SHP77 treated with DMSO at 0.1 percent for 48 hours (cell line): ENCODE results near the gene ZNF28.
"Not testable (repeated sequence)": the region's sequence is repeated elsewhere in the genome, so short reads cannot be mapped to it uniquely, and the experiment has no call there.

Experiments used
- DNase-seq: peaks from one replicate; lab custom pipeline; 2025; lab: John Stamatoyannopoulos, UW

The ZNF28 gene

DNA sequence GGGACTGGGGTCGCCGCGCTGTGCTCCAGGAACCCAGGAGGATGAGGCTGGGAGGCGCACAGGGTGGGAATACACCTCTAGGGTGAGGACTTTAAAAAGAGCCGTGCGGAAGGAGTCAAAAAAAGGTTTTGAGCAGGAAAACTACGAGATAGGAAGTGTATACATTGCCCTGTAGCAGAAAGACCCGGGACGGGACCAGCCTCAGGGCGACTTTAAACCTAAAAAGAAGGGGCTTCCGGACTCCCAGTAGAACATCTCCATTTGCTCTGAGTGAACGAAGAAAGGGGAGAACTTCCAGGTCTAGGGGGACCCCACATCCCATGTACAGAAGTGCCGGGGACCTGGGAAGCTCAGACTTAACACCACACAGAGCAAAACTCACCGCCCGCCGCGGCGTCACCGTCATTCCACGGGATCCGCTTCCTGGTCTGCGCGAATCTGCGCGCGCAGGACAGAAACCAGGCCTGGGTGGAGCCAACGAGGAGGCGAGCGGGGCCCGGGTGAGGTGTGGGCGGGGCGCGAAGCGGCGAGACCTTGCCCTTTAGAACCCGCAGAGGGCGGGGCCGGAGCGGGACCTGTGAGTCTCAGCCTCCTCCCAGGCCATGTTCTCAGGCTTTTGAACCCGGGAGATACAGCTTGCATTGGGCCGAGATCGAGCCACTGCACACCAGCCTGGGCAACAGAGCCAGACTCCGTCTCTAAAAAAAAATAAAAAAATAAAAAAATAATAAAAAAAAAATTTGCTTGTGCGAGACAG, at the start of gene ZNF28:
ZNF28 (minus strand) TSS at position 430 of the 757 bp plus-strand sequence. CDS start 3,675 bp downstream, outside the sequence.
- DNase-seq, result not testable (repeated sequence)

DNA sequence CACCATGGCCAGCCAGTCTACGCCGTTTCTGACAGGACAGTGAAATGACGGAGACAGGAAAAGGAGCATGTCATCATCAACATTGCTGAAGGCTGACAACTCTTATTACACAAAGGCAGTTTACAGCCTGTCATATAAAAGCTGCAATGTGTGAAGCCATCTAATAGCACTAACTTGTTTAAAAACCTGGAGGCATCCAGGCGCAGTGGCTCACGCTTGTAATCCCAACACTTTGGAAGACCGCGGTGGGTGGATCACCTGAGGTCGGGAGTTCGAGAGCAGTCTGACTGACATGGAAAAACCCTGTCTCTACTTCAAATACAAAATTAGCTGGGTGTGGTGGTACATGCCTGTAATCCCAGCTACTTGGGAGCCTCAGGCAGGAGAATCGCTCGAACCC, 46.6 kb upstream of the ZNF28 start:
- not testable (repeated sequence) for DNase-seq

DNA sequence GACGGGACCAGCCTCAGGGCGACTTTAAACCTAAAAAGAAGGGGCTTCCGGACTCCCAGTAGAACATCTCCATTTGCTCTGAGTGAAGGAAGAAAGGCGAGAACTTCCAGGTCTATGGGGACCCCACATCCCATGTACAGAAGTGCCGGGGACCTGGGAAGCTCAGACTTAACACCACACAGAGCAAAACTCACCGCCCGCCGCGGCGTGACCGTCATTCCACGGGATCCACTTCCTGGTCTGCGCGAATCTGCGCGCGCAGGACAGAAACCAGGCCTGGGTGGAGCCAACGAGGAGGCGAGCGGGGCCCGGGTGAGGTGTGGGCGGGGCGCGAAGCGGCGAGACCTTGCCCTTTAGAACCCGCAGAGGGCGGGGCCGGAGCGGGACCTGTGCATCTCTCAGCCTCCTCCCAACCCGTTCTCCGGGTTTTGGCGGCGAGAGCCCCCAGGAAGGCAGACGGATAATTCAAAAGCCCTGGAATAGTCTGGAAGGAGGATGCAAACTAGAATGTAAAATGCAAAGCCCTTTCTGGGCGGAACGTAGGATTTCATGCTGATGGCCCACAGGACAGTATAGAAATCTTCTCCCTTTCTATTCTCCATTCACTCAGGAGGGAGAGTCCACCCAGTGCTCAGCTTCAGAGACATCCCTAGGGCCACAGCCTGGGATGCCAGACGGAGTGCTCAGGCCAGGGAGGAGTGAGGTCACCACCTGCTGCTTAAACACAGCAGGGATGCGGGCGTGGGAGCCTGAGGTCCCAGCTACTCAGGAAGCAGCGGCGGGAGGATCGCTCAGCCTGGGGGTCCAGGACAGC, 36.2 kb upstream of the ZNF28 start, which contains the start of gene ZNF468:
ZNF468 (minus strand) TSS at position 242 of the 814 bp plus-strand sequence. CDS start 3,347 bp downstream, outside the sequence.
- not testable (repeated sequence) for DNase-seq

DNA sequence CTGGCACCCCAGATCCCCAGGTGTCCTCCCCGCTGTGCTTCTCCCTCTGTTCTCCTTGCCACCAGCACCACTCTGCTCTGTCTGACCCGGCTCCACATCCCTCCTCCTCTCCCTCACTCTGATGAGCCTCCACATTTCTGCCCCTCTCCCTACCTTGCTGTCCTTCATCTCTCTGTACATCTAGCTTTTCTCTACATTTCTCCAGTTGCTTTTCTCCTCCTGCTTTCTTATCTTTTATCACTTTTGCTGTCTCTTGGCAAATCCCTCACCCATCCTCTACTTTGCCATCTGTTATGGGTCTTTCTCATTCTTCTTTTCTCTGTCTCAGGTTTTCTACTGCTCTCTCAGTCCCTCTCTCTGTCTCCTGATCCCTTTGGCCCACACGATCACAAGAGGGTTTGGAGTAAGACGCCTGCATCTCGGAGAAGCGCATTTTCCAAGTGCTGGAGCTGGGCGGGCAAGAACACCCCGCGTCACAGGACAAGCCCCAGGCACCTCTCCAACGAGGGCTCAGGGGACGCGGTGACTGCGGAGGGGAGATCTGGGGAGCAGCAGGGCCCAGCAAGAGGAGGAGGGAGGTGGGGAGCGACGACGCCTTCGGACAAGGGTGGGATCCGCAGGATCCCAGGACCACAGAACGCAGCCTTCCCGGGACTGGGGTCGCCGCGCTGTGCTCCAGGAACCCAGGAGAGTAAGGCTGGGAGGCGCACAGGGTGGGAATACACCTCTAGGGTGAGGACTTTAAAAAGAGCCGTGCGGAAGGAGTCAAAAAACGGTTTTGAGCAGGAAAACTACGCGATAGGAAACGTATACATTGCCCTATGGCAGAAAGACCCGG, 35.3 kb upstream of the ZNF28 start:
- DNase-seq, result not testable (repeated sequence)

DNA sequence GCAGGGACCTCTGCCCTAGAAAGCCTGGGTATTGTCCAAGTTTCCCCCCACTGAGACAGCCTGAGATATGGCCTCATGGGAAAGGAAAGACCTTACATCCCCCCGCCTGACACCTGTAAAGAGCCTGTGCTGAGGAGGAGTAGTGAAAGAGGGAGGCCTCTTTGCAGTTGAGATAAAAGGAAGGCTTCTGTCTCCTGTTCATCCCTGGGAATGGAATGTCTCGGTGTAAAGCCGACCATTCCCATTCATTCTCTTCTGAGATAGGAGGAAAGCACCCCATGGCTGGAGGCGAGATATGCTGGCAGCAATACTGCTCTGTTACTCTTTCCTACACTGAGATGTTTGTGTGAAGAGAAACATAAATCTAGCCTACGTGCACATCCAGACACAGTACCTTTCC, 25.9 kb upstream of the ZNF28 start:
- not testable (repeated sequence) for DNase-seq

DNA sequence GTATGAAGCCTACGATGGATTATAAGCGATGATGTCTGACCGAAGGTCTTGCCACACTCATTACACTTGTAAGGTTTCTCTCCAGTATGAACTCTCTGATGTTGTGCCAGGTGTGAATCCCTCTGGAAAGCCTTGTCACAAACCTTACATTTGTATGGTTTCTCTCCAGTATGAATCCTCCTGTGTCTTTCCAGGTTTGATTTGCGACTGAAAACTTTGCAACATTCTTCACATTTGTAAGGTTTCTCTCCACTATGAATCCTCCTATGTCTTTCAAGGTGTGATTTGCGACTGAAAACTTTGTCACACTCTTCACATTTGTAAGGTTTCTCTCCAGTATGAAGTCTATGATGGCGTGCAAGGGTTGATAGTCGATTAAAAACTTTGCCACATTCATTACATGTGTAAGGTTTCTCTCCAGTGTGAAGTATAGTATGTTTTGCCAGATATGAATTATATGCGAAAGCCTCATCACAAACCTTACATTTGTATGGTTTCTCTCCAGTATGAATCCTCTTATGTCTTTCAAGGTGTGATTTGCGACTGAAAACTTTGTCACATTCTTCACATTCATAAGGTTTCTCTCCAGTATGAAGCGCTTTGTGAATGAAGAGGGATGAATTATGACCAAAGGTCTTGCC, 19.5 kb upstream of the ZNF28 start:
- DNase-seq, result not testable (repeated sequence)

DNA sequence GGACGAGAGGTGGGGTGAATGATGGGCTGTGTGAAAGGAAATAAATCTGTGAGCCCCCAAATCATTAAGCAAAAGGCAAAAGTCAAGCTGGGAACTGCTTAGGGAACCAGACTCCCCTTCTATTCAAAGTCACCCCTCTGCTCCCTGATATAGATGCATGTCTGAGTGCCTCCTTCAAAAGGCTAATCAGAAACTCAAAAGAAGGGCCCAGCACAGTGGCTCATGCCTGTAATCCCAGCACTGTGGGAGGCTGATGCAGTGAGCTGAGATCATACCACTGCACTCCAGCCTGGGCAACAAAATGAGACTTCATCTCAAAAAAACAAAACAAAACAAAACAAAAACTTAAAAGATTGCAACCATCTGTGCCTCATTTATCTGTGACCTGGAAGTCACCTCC, 12.9 kb upstream of the ZNF28 start:
- DNase-seq, result not testable (repeated sequence)

DNA sequence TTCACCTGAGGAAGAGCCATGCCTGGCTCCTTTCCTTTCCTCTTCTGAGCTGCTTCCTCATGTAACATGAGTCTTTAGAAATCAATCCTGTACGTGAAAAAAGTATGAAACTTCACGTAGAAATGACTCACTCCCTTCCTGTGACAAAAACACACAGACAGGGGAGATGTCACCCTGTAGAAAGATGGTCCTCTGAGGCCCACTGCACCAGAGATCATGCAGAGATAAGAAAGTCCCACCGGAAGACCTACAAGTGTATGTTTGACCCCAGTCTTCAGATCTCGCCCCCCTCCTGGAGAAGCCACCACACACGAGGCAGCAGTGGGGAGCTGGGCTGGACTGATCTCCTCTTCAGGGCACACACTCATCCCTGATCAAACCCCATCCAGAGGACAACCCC, 12.1 kb upstream of the ZNF28 start:
- not testable (repeated sequence) for DNase-seq

DNA sequence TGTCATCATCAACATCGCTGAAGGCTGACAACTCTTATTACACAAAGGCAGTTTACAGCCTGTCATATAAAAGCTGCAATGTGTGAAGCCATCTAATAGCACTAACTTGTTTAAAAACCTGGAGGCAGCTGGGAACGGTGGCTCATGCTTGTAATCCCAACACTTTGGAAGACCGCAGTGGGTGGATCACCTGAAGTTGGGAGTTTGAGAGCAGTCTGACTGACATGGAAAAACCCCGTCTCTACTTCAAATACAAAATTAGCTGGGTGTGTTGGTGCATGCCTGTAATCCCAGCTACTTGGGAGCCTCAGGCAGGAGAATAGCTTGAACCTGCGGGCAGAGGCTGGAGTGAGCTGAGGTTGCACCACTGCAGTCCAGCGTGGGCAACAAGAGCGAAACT, 8.4 kb upstream of the ZNF28 start:
- not testable (repeated sequence) for DNase-seq

DNA sequence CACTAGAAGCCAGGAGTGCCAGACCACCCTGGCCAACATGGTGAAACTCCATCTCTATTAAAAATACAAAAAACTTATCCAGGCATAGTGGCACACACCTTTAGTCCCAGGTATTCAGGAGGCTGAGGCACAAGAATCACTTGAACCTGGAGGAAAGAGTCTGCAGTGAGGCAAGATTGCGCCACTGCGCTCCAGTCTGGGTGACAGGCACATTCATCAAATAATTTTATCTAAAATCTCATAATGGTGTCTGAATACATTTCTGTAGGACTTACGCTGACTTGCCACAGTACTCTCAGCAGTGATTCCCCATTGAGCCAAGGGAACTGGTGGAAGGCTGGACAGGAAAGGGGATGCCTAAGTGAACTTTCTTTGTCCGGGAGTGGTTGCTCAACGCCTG, 4.3 kb upstream of the ZNF28 start:
- DNase-seq, result no peak

DNA sequence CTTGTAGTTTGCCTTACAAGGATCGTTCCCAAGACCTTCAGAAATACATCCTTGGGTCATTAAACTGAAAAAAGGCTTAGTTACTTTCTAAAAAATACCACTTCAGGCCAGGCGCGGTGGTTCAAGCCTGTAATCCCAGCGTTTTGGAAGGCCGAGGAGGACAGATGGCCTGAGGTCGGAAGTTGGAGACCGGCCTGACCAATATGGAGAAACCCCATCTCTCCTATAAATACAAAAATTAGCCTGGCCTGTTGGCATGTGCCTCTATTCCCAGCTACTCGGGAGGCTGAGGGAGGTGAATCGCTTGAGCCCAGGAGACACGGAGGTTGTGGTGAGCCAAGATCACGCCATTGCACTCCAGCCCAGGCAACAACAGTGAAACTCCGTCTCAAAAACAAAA, 2.2 kb upstream of the ZNF28 start:
- DNase-seq, result no peak

DNA sequence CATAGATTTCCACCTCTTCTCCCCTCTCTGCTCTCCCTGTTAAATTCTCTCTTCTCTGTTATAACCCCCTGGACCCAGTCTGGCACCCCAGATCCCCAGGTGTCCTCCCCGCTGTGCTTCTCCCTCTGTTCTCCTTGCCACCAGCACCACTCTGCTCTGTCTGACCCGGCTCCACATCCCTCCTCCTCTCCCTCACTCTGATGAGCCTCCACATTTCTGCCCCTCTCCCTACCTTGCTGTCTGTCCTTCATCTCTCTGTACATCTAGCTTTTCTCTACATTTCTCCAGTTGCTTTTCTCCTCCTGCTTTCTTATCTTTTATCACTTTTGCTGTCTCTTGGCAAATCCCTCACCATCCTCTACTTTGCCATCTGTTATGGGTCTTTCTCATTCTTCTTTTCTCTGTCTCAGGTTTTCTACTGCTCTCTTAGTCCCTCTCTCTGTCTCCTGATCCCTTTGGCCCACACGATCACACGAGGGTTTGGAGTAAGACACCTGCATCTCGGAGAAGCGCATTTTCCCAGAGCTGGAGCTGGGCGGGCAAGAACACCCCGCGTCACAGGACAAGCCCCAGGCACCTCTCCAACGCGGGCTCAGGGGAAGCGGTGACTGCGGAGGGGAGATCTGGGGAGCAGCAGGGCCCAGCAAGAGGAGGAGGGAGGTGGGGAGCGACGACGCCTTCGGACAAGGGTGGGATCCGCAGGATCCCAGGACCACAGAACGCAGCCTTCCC, 795 bp downstream of the ZNF28 start:
- DNase-seq, result not testable (repeated sequence)

DNA sequence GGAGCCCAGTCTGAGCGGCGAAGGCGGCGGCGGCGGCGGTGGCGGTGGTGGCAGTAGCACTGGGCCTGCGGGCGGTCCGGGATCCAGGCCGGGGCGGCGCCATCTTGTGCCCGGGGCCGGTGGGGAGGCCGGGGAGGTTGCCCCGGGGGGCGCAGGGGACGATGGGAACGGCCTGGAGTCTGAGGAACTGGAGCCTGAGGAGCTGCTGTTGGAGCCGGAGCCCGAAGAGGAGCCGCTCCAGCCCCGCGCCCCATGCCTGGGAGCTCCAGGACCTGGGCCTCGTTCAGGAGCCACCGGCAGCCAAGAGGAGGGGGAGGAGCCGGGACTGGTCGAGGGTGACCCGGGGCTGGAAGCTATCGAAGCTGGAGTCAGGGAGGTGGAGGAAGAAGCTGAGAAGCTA, 11.6 kb downstream of the ZNF28 start:
- no peak for DNase-seq

DNA sequence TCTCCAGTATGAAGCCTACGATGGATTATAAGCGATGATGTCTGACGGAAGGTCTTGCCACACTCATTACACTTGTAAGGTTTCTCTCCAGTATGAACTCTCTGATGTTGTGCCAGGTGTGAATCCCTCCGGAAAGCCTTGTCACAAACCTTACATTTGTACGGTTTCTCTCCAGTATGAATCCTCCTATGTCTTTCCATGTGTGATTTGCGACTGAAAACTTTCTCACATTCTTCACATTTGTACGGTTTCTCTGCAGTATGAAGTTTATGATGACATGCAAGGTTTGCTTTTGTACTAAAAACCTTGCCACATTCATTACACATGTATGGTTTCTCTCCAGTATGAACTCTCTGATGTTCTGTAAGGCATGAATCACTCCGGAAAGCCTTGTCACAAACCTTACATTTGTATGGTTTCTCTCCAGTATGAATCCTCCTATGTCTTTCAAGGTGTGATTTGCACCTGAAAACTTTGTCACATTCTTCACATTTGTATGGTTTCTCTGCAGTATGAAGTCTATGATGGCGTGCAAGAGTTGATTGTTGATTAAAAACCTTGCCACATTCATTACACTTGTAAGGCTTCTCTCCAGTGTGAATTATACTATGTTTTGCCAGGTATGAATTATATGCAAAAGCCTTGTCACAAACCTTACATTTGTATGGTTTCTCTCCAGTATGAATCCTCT, 21.3 kb downstream of the ZNF28 start:
- not testable (repeated sequence) for DNase-seq

DNA sequence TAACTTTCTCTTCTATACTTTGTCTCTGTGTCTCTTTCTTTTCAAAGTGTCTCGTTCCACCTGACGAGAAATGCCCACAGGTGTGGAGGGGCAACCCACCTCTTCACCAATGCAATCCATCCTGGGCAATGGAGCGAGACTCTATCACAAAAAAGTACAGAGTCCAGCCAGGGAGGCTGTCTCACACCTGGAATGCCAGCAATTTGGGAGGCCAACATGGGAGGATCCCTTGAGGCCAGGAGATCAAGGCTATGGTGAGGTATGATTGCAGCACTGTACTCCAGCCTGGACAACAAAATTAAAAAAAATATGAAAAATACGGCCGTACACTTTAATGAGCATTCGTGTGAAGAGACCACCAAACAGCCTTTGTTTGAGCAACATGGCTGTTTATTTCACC, 32.0 kb downstream of the ZNF28 start:
- no peak for DNase-seq

DNA sequence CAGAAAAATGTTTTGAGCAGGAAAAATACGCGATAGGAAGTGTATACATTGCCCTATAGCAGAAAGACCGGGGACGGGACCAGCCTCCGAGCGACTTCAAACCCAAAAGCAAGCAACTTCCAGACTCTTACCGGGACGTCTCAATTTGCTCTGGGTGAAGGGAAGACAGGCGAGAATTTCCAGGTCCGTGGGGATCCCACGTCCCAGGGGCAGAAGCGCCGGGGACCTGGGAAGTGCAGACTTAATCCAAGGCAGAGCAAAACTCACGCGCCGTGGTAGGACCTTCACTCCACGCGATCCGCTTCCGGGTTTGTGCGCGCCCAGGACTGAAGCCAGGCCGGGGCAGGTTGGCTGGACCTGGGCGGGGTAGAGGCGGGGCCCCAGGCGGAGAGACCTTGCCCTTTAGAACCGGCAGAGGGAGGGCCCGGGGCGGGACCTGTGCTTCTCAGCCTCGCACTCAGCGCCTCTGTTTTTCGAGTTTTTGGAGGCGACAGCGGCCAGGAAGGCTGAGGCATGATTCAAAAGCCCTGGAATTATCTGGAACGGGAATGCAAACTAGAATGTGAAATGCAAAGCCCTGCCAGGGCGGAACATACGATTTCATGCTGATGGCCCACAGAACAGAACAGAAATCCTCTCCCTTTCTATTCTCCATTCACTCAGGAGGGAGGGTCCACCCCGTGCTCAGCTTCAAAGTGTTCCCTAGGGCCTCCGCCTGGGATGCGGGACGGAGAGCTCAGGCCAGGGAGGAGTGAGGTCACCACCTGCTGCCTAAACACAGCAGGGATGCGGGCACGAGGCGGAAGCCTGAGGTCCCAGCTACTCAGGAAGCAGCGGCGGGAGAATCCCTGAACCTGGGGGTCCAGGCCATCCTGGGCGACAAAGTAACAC, 34.7 kb downstream of the ZNF28 start, which contains the start of gene ZNF600:
ZNF600 (minus strand) TSS at position 328 of the 891 bp plus-strand sequence. CDS start 7,903 bp downstream, outside the sequence.
- DNase-seq, result not testable (repeated sequence)

DNA sequence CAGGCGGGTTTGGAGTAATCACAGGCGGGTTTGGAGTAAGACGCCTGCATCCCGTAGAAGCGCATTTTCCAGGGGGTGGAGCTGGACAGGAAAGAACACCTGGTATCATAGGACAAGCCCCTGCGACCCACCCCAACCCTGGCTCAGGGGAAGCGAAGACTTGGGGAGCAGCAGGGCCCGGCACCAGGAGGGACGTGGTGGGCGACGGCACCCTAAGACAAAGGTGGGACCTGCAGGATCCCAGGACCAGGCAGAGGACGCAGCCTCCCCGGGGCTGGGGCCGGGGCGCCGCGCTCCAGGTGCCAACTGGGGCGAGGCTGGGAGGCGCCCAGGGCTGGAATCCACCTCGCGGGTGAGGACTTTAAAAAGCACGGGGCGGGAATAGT, 35.4 kb downstream of the ZNF28 start:
- DNase-seq, result no peak

DNA sequence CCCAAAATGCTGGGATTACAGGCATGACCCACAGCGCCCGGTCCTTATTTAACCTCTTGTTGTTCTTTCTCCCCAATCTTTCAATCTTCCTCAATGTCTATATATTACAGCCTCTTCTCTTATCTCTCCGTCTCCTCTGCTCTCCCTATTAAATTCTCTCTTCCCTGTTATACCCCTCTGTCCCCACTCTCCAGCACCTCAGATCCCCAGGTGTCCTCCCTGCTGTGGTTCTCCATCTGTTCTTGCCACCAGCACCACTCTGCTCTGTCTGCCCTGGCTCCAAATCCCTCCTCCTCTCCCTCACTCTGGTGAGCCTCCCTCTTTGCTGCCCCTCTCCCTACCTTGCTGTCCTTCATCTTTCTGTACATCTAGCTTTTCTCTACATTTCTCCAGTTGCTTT, 35.9 kb downstream of the ZNF28 start:
- DNase-seq, result no peak

DNA sequence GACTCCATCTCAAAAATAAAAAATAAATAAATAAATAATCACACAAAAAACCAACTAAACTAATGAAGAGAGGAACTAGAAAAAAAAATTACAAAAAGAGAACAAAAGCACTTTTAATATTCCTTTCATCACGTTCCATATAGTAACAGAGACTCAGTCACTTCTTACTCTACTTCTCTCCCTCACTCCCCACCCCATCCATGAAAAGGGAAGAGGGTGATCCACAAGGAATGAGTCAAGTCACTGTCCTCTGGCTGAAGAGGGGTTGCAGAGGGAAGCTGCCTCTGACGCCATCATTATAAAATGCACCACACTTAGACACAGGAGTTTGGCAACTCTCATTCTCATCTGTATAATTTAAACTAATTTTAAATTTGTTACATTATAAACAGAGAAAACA, 38.6 kb downstream of the ZNF28 start:
- not testable (repeated sequence) for DNase-seq
